HCT116 (cell line): ENCODE results near the gene IGFL3.

Experiments used
- CTCF ChIP-seq, 3 experiments: fragments of 200-600 bp in 1 of 3; sonication (generic) in 1 of 3; IDR thresholded peaks in 2 of 3; conservative IDR thresholded peaks in 1 of 3; 2 replicates each; pipeline ENCODE4 v1.5.1; 2012 to 2017; ENCODE audit warnings: low read depth in 2 of 3, low read length in 2 of 3, antibody characterized with exemption in 1 of 3, borderline replicate concordance in 1 of 3, control low read depth in 1 of 3, mild to moderate bottlenecking in 1 of 3, mixed read lengths in 1 of 3, mixed run types in 1 of 3, moderate library complexity in 1 of 3; ENCODE audit not compliant: insufficient read depth in 1 of 3
- ZNF274 ChIP-seq: fragments of 200-500 bp; sonication (Bioruptor generic); IDR thresholded peaks from 2 replicates; pipeline ENCODE4 v1.6.1; 2014; ENCODE audit warnings: mild to moderate bottlenecking, low read depth, low read length, inconsistent platforms

DNA sequence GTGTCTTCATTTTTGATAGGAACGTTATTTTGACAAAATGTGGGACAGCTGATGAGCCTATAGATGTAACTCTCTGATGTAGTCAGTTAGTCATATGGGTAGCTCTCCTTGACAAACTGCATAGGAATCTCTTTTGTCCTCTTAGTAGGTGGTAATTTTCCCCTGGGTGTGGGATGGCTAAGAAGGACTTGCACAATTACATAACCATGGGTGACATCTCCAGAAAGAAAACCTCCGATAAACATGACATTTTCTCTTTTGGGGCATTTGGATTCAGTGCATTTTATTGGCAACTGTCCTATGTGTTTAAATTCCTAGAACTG lies 41.8 kb downstream of the IGFL3 start:
- TF ChIP-seq ZNF274: no peak
- TF ChIP-seq CTCF (IDR thresholded peaks at IDR 0.05 in 2 of 3, conservative IDR thresholded peaks at IDR 0.05 in 1 of 3; ENCODE audit: borderline replicate concordance in 1 of 3, insufficient read depth in 1 of 3, low read depth in 2 of 3, low read length in 2 of 3): no peak
